Measurements from ENCODE around the gene FRYL. TPM values are rescaled to one million over a fixed set of nuclear protein-coding genes. Genes with fewer than 3 reads are reported as not detected.
"Not testable (repeated sequence)": the region's sequence is repeated elsewhere in the genome, so short reads cannot be mapped to it uniquely, and the experiment has no call there.

Gene FRYL
- total RNA-seq, 1 donor from 2014 or later: 31.8 TPM

DNA sequence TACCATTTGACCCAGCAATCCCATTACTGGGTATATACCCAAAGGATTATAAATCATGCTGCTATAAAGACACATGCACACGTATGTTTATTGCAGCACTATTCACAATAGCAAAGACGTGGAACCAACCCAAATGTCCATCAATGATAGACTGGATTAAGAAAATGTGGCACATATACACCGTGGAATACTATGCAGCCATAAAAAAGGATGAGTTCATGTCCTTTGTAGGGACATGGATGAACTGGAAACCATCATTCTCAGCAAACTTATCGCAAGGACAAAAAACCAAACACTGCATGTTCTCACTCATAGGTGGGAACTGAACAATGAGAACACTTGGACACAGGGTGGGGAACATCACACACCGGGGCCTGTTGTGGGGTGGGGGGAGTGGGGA is 34.9 kb downstream of the FRYL start:
- ATAC-seq: not testable (repeated sequence)

DNA sequence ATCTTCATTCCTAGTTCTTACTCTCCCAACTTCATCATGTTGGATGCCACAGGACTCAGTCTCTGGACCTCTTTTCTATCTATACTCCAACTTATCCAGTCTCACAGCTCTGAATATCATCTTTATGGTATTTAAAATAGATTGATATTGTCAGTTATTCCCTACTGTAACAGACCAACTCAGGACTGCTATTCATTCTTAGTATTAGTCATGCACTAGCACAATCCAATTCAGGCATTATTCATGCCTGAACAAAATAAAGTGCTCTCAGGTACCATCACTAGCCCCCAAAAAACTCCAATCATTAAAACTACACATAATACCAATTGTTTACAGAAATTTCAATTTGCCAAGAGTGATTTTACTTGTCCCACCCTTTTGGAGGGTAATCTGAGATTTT is 37.7 kb downstream of the FRYL start:
- ATAC-seq: no peak

DNA sequence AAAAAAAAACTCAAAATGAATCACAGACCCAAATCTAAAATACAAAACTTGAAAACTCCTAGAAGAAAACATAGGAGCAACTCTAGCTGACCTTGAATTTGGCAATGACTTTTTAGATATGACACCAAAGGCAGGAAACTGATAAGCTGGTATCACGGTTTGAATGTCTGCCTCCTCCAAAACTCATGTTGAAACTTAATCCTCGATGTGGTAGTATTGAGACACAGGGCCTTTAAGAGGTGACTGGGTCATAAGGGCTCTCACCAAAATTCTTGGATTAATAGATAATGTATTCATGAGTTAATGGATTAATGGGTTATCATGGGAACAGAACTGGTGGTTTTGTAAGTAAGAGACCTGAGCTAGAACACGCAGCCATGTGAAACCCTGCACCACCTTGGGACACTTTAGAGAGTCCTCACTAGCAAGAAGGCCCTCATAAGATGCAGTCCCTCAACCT is 40.5 kb downstream of the FRYL start:
- ATAC-seq: no peak

DNA sequence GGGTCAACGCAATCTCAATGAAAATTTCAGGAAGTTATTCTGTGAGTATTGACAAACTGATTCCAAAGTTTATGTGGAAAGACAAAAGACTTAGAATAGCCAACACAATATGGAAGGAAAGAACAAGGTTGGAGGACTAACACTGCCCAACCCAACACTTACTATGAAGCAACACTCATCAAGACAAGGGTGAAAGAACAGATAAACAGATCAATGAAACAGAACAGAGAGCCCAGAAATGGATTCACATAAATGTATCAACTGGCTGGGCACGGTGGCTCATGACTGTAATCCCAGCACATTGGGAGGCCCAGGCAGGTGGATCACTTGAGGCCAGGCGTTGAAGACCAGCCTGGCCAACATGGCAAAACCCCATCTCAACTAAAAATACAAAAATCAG is 41.2 kb downstream of the FRYL start:
- ATAC-seq: no peak

DNA sequence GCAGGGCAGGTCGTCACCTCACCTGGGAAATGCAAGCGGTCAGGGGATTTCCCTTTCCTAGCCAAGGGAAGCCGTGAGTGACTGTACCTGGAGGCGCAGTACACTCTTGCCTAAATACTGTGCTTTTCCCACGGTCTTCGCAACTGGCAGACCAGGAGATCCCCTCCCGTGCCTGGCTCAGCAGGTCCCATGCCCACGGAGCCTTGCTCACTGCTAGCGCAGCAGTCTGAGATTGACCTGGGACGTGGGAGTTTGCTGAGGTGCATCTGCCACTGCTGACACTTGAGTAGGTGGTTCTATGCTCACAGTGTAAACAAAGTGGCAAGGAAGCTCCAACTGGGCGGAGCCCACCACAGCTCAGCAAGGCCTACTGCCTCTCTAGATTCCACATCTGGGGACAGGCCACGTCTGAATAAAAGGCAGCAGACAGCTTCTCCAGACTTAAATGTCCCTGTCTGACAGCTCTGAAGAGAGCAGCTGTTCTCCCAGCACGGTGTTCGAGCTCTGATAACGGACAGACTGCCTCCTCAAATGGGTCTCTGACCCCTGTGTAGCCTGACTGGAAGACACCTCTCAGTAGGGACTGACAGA is 51.1 kb downstream of the FRYL start:
- ATAC-seq: not testable (repeated sequence)

DNA sequence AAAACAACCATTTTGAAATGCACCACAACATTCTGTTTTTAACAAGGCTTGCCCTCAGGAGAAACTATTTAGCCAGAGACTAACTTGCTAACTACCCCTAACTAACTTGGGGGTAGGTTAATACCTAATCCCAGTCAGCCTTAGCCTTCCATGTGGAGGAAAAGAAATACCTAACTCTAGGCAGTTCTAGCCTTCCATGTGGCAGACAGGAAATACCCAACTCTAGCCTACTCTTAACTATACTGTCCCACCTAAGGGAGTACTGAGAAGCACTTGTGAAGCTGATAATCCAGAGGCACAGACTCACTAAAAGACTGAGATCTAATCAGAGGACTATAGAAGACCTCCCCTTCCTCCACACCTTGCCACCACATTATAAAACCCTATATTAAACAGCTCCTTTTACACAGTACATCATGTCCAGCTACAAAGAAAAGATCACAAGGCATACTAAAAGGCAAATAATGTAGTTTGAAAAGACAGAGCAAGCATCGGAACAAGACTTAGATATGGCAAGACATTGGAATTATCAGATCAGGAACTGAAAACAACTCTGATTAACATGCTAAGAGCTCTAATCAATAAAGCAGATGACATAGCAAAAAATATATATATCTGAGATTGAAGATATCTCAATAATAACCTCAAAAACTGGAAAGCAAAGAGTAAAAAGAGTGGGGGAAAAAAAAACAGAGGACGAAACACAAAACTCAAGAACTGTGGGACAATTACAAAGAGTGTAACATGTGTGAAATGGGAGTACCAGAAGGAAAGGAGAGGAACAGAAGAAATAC is 52.2 kb downstream of the FRYL start:
- ATAC-seq: peak; percentile 13

DNA sequence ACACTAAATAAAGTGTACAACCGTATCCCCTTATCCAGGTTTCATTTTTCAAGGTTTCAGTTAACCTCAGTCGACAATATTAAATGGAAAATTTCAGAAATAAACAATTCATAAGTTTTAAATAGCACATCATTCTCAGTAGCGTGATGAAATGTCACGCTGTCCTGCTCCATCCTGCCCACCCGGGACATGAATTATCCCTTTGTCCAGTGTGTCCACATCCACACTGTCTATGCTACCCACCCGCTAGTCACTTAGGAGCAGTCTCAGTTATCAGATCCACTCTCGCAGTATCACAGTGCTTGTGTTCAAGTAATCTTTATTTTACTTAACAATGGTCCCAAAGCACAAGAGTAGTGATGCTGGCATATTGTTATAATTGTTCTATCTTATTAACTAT is 54.7 kb downstream of the FRYL start:
- ATAC-seq: no peak

DNA sequence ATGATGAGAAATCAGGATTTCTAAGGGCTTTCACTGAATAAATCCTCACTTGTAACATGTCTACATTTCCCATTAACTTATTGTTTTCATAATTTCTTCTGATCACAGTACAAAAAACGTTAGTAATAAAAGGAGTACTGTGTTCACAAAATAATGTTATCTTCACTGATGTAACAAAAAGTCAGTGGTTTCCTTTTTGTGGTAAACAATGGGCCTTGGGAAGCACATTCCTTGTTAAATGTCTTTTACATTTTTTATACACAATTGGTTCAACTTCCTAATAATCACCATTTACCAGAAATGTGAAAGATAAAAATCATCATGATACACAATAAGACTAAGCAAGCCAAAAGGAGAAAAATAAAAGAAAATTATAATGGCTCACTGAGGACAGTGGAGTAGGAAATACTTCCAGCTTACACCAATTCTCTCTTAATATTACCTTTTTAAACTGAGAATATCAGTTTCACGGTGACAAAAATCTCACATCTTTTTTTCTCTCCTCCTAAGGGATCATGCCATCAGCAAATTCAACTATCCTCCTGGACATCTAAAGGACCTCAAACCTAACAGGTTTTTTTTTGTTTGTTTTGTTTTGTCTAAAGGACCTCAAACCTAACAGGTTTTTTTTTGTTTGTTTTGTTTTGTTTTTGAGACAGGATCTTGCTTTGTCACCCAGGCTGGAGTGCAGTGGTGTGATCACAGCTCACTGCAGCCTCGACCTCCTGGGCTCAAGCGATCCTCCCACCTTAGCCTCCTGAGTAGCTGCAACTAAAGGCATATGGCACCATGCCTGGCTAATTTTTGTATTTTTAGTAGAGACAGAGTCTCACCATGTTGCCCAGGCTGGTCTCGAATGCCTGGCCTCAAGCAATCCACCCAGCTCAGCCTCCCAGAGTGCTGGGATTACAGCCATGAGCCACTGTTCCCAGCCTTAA is 57.3 kb downstream of the FRYL start:
- no peak for ATAC-seq

DNA sequence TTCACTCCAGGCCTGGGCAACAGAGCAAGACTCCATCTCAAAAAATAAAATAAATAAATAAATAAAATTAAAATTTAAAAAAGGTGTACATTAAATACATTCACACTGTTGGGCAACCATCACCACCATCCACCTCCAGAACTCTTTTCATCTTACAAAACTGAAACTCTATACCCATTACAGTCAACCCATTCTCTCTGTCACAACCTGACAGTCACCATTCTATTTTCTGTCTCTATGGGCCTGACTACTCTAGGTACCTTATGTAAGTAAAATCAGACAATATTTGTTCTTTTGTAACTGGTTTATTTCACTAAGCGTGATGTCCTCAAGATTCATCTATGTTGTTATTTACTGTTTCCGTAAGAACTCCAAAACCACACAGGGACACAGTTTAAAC is 59.6 kb downstream of the FRYL start:
- ATAC-seq: no peak

DNA sequence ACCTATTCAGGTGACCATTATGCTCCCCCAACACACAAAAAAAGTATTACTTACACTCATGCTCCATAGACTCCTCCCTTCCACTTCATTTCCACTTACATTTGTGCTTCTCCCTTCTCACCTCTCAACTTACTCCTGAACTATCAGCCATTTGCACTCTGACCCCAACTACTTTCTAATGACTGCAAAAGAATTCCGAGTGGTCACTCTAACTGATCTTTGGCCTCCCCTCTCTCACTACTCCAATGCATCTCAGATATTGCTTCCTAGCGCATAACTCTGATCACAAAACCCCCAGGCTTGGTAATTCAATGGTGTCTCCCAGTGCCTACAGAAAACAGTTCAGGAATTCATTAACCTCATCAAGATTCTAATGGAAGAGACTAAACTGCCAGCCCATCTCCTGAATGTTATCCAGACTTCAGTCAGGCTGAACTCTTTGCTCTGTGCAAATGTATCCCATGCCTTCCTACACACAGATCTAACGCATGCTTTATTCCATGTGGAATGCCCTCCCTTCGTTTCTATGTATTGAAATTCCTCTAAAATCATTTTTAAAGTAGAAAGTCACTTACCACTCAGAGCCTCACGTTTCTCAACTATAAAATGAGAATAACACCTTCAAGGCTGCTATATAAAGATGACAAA is 61.1 kb downstream of the FRYL start:
- ATAC-seq: no peak

DNA sequence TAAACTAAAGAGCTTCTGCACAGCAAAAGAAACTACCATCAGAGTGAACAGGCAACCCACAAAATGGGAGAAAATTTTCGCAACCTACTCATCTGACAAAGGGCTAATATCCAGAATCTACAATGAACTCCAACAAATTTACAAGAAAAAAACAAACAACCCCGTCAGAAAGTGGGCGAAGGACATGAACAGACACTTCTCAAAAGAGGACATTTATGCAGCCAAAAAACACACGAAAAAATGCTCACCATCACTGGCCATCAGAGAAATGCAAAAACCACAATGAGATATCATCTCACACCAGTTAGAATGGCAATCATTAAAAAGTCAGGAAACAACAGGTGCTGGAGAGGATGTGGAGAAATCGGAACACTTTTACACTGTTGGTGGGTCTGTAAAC is 63.8 kb downstream of the FRYL start:
- not testable (repeated sequence) for ATAC-seq

DNA sequence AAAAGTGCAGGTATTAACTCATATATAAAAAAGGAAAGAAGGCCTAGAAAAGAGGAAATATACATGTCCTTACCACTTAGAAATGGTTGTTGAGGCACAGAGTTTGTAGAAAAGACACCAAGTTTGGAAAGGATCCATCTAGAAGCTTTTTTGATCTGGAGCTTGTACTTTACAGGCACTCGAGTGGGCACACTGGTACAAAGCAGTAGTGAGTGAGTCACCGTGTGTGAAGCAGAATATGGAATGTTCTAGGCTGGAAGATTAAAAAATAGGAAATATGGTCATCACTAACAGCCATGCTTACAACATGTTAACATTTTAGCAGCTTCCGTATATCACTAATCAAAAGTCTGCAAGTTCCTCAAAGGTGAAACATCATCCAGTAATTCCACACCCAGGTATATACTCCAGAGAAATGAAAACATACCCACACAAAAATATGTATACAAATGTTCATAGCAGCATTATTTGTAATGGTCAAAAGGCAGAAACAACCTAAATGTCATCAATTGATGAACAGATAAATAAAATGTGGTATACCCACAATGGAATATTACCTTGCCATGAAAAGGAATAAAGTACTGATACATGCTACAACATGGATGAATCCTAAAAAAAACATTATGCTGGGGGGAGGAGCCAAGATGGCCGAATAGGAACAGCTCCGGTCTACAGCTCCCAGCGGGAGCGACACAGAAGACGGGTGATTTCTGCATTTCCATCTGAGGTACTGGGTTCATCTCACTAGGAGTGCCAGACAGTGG is 69.5 kb downstream of the FRYL start:
- no peak for ATAC-seq

DNA sequence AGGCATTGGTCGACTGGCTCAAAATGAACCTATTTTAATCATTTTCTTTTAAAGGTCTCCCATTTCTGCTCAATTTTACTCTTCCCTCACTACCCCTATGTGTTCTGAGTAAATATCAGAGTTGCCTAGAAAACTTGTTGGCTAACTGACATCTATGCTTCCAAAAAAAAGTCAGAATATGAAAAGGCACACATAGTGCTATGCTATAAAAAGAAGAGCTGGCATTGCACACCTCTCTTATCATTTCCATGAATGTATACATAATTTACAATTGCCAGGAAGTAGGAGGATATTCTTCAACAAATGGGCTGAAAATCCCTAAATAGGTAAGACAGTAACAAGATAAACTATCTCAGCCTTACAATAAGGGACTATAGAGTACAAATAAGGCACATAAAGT is 70.2 kb downstream of the FRYL start:
- ATAC-seq: no peak

DNA sequence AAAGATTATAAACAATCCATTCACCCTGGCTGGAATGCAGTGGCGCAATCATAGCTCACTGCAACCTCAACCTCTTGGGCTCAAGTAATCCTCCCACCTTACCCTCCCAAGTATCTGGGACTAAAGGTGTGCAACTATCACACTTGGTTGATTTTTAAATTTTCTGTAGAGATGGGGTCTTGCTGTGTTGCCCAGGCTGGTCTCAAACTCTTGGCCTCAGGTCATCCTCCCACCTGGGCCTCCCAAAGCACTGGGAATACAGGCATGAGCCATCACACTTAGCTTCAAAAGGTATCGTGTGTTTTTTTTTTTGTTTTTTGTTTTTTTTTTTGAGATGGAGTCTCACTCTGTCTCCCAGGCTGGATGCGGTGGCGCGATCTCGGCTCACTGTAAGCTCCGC is 71.5 kb downstream of the FRYL start:
- ATAC-seq: no peak

DNA sequence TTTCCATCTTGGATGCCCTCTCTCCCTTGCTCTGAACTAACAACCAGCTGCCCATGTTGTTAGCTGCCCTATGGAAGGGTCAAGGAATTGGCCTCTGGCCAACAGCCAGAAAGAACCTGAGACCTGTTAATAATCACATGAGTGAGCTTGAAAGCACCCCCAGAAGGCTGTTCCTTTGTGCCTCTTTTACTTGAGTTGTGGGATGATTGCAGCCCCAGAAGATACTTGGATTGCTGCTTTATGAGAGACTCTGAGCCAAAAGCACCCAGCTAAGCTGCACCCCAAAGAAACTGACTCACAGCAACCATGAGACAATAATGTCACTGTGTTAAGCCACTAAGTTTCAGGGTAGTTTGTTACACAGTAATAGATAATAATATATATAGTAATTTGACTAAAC is 73.3 kb downstream of the FRYL start:
- no peak for ATAC-seq

DNA sequence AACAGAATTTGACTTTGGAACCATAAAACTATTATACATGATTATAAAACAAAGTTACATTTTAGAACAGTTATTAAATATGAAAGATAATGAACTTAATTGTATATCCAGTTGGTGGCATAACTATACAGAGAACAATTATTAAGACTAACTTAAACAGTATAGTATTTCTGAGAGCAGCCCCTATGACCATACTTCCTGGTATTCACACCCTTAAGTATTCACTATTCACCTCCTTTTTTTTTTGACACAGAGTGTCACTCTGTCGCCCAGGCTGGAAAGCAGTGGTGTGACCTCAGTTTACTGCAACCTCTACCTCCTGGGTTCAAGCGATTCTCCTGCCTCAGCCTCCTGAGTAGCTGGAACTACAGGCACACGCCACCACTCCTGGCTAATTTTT is 74.5 kb downstream of the FRYL start:
- ATAC-seq: no peak

DNA sequence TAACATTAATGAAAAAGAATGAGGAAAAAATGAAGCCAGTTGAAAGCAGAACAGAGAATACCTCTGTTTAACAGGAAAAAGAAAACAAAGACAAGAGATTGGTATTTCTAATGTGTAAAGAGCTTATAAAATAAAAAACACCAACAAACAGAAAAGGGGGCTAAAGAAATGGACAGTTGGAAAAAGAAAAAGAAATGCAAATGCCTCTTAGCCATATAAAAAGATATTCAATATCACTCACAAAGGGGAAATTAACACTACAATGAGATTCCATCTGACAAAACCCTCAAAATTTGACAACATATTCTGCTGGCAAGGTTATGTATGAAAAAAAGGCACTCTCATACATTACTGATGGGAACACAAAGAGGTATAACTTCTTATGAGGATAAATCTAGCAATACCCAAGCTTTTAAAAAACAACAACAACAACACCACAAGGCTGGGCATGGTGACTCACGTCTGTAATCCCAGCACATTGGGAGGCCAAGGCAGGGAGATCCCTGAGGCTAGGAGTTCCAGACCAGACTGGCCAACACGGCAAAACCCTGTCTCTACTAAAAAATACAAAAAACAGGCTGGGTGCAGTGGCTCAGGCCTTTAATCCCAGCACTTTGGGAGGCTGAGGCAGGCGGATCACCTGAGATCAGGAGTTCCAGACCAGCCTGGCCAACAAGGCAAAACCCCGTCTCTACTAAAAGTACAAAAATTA is 75.8 kb downstream of the FRYL start:
- ATAC-seq: no peak

DNA sequence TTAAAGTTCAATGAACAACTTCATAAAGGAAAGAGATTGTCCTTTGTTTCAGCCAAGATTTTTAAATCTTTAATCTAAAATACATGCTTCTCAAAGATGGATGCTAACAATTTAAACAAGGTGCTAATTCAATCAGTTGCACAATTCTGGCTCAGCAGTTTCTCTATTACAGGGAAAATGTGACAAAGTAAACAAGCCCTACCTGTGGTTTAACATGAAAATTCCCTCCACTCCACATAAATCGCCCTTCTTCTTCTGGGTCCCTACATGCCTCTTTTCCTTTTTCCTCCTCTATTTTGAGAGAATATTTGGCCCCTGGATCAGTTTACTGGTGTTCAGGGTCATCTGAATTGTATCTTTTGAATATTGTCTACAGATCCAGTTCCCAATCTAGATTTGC is 80.6 kb downstream of the FRYL start:
- peak; percentile 27 for ATAC-seq

DNA sequence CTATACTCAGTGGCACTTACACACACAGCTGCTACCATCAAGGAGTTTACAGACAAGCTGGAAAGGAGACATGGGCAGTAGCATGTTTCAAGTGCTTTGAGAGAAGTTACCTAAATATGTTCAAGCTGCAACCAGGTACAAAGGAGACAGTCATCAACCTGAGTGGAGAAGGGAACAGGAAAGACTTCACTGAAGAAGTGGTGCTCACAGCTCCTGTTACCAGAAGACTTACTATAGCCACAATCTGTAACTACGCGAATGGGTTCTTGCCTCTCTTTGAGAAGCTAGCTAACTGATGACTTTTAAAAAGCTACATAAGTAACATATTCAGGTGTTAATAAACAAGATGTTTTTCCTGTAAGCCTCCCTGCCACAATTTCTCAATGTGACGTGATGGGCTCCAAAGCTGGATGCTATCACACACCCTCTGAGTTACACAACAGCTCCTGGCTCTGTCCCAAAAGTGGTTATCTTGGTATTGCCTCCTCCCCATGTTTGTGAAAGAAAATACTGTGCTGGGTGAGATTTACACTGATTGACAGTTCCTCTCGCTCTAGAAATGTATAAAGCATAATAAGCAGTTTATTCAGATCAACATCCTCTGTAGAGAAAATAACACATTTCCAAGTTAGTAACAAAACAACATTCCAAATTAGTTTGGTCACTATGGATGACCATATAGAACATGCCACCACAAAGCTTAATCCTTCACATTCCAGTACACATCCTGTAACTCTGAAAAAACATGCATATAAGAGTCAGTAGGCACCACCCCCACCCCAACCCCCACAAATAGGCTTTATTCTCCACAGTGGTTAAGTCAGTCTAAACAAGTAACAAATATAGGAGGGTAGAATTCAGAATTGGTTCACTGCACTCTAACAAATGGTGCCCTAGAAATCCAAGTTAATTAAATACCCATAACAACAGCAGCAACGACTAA is 81.8 kb downstream of the FRYL start:
- ATAC-seq: peak; percentile 77

DNA sequence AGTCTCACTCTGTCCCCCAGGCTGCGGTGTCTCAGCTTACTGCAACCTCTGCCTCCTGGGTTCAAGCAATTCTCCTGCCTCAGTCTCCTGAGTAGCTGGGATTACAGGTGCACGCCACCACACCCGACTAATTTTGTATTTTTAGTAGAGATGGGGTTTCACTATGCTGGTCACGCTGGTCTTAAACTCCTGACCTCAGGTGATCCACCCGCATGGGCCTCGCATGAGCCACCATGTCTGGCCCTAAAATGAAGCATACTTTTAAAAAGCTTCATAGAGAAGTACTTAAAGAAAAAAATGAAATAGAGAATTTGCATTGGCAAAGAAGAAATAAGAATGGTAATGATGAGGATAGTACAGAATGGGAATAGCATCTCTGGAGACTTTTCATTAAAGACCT is 82.6 kb downstream of the FRYL start:
- not testable (repeated sequence) for ATAC-seq

Measured in esophagus mucosa (tissue), 1 donor.